Skeletal muscle cell (primary cell): Measurements from ENCODE around the gene FAM83E.
A peak's percentile ranks its signal among the peaks of the same experiment; 100 is the strongest.
"Not testable (repeated sequence)": the region's sequence is repeated elsewhere in the genome, so short reads cannot be mapped to it uniquely, and the experiment has no call there.

Experiments
- DNase-seq: peaks from one replicate; pipeline ENCODE4 v3.0.0-alpha.2; 2010; ENCODE audit warnings: low read depth
- H3K4me3 ChIP-seq: 2 replicates; pipeline ENCODE4 v1.5.1; 2011; ENCODE audit warnings: low read depth, mild to moderate bottlenecking, control low read depth, low read length, moderate library complexity

The FAM83E gene

GRCh38 chr19:48644355-48644754 is 29.5 kb upstream of the FAM83E start:
- H3K4me3 ChIP-seq = no peak overlapping the region
- DNase-seq = no peak

GRCh38 chr19:48642862-48643261 is 28.0 kb upstream of the FAM83E start:
- H3K4me3 ChIP-seq = no peak overlapping the region
- DNase-seq = no peak

GRCh38 chr19:48641850-48642249 is 27.0 kb upstream of the FAM83E start:
- no peak for DNase-seq
- no peak overlapping the region for H3K4me3 ChIP-seq

GRCh38 chr19:48639483-48640375 is 24.9 kb upstream of the FAM83E start:
- DNase-seq = no peak
- H3K4me3 ChIP-seq = no peak overlapping the region

GRCh38 chr19:48638831-48639381 is 24.0 kb upstream of the FAM83E start:
- no peak overlapping the region for H3K4me3 ChIP-seq
- DNase-seq = no peak

- DNase-seq = peak; percentile 83
- peak overlapping the region; percentile 56 for H3K4me3 ChIP-seq
Measured at GRCh38 chr19:48637948-48638830, 23.3 kb upstream of the FAM83E start.

GRCh38 chr19:48637449-48637947 is 22.6 kb upstream of the FAM83E start:
- peak overlapping the region; percentile 56 for H3K4me3 ChIP-seq
- DNase-seq = peak; percentile 94

- DNase-seq = no peak
- peak within 1 kb of the TSS; percentile 56 for H3K4me3 ChIP-seq
Measured at GRCh38 chr19:48636859-48637448, 22.1 kb upstream of the FAM83E start, which contains the start of gene DBP. TSS of gene DBP (minus strand) at chr19:48637379. CDS start at chr19:48636994, 385 bp downstream.

GRCh38 chr19:48635966-48636858 is 21.3 kb upstream of the FAM83E start:
- no peak for DNase-seq

GRCh38 chr19:48635263-48635965 is 20.5 kb upstream of the FAM83E start:
- no peak for DNase-seq

More at GRCh38 chr19:48635966-48636858, 21.3 kb upstream of the FAM83E start:
- H3K4me3 ChIP-seq = peak overlapping the region; percentile 56

GRCh38 chr19:48634424-48635262 is 19.8 kb upstream of the FAM83E start:
- DNase-seq = peak; percentile 81

More at GRCh38 chr19:48635263-48635965, 20.5 kb upstream of the FAM83E start:
- H3K4me3 ChIP-seq = peak overlapping the region; percentile 37

GRCh38 chr19:48634036-48634342 is 19.1 kb upstream of the FAM83E start:
- no peak for DNase-seq
- H3K4me3 ChIP-seq = peak overlapping the region; percentile 3

More at GRCh38 chr19:48634424-48635262, 19.8 kb upstream of the FAM83E start:
- peak overlapping the region; percentile 3 for H3K4me3 ChIP-seq

- no peak overlapping the region for H3K4me3 ChIP-seq
- DNase-seq = no peak
Measured at GRCh38 chr19:48633148-48634035, 18.5 kb upstream of the FAM83E start.

- DNase-seq = no peak
- no peak overlapping the region for H3K4me3 ChIP-seq
Measured at GRCh38 chr19:48632692-48633147, 17.8 kb upstream of the FAM83E start.

GRCh38 chr19:48632286-48632685 is 17.4 kb upstream of the FAM83E start:
- not testable (repeated sequence) for DNase-seq, H3K4me3 ChIP-seq

- DNase-seq = no peak
- peak overlapping the region; percentile 3 for H3K4me3 ChIP-seq
Measured at GRCh38 chr19:48631225-48631624, 16.3 kb upstream of the FAM83E start.
